Endothelial cell of coronary artery (primary cell): ENCODE results near the gene MARCHF9. TPM values are rescaled to one million over a fixed set of nuclear protein-coding genes. Genes with fewer than 3 reads are reported as not detected.

Experiments
- total RNA-seq: library from RNA; depleted of rRNA; stranded (reverse); fragments of >200 nt; gene quantifications from 2 replicates; pipeline ENCODE4 v1.2.3, GENCODE V29; 2014

MARCHF9 gene, protein sequence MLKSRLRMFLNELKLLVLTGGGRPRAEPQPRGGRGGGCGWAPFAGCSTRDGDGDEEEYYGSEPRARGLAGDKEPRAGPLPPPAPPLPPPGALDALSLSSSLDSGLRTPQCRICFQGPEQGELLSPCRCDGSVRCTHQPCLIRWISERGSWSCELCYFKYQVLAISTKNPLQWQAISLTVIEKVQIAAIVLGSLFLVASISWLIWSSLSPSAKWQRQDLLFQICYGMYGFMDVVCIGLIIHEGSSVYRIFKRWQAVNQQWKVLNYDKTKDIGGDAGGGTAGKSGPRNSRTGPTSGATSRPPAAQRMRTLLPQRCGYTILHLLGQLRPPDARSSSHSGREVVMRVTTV
- total RNA-seq: 3.0 and 3.2 TPM in 2 replicates

DNA sequence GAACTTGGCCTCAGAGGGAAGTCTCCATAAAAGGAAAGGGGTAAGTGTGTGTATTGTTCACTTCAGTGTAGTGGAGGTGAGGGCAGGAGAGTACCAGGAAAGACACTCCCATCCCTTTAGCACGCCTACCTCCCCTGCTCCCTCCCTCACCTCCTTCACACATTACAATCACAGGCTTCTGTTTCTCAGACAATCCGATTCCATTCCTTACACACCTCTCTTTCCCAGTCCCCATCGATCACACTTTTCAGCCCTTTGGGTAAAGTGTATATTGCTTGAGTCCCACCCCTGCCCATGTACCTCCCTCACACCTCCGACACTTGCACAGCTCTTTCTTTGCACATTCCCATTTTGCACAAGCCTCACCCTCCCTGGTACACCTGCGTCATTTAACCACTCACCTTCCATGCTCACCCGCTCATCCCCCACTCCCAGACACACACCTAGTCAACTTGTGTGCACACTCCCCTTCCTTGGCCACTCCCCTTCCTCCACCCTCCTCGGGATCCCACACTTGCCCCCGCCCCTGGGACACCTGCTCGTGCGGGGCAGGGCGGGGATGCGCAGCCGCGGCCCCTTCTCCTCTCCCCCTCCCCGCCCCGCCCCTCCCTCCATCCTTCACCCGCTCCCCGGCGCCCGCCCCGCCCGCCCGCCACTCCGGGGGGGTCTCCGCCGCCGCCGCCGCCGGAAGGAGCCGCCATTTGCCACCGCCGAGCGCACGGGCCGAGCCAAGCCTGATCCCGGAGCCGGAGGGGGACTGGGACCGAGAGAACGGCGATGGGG lies at the start of gene MARCHF9:
MARCHF9 (plus strand) TSS at position 693 of the 783 bp plus-strand sequence. CDS start 426 bp downstream, outside the sequence.

DNA sequence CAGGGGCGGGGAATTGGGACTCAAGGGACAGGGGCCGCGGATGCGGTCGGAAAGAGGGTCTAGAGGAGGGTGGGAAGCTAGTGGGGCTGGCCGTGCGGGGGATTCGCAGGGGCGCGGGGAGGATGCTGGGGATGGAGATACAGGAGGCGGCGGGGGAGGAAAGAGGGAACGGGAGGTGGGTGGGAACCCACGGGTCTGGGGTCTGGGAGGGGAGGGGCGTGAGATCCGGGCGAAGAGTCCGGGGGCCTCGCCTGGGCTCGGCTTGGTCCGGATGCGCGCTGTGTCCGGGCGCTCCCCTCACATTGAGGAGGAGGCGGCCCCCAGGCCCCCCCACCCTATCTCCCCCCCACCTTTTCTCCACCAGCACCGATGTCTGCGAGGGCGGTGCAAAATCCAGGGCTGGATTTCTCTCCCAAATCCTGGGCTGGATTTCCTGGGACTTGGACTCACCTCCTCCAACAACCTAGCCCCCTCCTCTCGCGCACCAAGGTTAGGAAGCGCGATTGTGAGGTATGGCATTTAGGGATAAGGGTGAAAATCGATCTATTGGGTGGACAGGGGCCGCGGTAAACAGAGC lies 16.2 kb upstream of the MARCHF9 start, which contains the start of gene AGAP2:
AGAP2 (minus strand) TSS at position 82 of the 577 bp plus-strand sequence. CDS start 496 bp downstream, outside the sequence.

DNA sequence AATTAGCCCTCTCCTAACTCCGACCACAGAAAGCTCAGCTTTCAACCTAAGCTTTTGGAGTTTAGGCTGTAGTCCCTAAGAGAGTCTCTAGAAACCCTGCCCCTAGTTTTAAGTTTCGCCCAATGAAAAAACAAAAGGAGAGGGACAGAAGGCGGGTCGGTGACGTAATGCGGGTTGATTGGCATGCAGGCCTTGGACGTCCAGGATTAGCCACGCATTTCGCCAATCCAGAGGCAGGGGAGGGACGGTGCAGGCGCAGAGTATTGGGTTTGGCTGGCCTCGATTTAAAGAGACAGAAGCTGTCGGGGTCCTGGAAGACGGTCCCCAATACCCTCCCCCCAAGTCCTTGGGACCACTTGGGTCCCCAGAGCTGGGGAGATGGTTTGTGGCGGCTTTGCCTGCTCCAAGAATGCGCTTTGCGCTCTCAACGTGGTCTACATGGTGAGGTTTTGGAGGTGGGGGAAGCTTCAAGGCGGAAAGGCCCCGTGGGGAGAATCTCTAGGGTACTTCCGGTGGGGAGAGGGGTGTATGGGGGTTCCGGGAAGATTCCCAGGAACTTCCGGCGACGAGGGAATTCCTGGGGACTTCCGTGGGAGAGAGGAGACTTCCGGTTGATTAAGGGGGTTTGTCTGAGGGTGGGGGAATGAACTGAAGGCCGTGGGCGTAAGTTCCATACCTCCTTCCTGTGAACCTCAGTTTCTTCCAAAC lies 10.0 kb upstream of the MARCHF9 start, which contains the start of gene TSPAN31:
TSPAN31 (plus strand) TSS at position 263 of the 708 bp plus-strand sequence; CDS start at position 379, 116 bp downstream.

DNA sequence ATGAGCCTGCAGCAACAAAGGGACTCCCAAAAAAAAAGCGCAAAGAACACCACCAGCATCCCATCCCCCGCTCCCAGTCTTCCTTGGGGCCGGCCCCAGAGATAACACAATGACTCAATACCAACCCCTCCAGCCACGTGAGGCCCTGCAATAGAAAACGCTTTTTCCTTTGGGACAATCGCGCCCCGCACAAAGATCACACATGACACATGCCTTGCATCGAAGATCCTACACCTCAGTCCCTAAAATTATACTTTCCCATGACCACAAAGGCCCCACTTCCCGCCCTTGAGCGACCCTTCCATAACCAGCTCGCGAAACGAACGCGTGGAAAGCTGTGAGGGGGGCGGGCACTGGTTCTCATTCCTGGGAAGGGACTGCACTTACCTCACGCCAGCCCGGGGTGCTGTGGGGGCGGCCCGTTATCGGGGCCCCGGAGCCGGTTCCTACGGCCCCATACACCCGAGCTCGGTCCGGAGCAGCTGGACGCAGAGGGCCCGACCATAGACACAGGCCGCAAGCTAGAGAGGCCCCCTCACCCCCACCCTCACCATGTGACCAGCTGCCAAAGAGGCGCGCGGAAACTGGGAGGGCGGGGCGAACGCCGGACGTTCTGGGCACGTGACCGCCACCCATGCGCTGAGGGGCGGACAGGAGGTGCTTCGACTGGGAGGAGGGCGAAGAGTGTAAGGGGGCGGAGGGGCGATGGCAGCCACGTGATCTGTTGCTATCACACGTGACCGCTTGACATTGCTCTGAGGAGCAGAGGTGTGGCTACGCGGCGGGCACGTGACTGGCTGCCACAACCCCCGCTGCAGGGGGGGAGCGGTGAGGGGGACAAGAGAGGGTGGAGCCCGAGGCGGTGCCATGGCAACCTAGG lies 2.9 kb upstream of the MARCHF9 start, which contains the start of gene CDK4:
CDK4 (minus strand) TSS at position 523 of the 880 bp plus-strand sequence. CDS start 593 bp downstream, outside the sequence.

DNA sequence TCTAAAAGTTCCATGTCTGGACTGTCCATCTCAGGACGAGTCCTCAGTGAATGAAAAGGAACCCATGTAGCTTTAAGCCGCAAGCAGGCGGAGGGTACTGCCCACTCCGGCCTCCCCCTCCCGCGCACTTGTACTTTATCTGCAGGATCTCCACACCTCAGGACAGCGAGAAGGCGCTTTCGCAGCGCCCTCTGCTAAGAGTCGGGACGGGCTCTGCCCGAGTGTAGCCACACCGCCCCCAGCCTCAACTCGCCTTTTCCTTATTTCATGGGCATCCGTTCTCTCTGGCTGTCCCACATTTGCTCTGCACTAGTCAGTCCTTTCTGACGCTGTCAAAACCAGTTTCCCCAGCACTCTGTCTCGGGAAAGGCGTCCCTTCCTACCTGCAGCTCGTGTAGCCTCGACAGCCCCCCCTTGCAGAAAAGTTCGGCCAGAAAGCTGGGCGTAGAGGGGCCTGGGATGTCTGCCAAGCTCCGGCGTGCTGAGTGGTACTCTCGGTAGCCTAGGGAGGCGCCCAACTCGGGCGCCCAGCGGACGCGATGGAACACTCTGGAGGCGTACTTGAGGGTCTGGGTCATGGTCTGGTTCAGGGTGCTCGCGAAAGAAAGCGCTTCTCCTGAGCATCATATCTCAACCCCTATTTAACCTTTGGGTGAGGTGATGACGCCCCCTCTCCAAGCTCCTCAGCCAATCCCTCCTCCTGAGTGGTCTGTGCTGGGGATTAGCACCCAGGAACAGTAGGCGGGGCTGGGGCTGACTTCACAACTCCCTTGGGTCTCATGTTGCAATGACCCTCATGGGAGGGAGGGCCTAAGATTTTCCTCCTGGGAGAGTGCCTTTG lies 11.8 kb downstream of the MARCHF9 start, which contains the start of gene CYP27B1:
CYP27B1 (minus strand) TSS at position 615 of the 841 bp plus-strand sequence; CDS start at position 578, 37 bp downstream.

DNA sequence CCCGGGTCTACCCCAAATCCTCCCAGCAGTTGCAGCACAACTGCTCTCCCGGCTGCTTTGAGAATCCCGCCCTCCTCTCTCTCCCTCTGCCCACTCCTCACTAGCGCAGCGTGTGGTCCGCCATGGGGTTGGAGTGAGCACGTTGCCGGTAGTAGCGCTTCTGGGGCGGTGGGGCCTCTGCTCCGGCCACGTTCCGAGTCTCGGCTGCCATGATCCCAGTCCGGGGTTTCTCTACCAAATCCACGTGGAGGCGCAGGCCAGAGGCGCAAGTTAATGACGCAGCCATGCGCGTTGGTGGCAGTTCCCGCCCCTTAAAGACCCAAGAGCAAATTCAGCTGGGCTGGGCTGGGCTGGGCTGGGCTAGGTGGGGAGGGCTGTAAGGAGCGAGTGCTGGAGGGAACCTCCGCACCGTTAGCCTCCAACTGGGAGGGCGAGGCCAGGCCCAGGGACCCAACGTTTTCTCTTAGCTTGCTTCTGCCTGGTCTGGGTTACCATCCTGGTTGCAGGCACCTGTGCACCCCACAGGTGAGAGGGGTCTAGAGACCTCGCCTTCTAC lies 17.0 kb downstream of the MARCHF9 start, which contains the start of gene METTL1:
METTL1 (minus strand) TSS at position 233 of the 556 bp plus-strand sequence; CDS start at position 211, 22 bp downstream.

DNA sequence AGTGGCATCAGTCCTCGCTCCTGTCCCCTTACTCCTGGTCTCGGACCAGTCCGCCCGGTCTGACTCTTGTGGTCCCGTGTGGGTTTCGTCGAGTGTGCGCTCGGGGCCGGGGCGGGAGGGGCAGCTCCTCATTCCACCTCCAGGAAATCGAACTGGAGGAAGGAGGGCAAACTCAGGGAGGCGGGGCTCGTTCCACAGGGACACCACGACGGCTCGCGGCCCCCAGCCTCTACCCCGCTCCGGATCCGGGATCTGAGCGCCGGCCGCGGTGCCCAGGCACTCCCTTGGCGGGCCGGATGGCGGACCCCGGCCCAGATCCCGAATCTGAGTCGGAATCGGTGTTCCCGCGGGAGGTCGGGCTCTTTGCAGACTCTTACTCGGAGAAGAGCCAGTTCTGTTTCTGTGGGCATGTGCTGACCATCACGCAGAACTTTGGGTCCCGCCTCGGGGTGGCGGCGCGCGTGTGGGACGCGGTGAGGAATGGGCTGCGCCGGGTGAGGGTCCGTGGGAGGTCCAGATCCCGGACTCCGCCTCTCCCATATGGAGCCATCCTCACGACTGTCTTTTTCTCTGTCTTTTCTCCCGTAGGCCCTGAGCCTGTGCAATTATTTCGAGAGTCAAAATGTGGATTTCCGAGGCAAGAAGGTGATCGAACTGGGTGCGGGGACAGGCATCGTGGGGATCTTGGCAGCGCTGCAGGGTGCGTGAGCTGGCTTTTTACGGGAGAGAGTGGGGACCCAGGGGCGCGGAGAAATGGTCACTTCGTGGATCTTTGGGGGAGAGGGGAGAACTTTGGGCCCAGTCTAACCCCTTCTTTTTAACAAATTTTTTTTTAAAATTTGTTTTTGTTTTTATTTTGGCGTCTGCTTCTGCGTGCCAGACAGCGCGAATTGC lies 17.8 kb downstream of the MARCHF9 start, which contains the start of gene EEF1AKMT3:
EEF1AKMT3 (plus strand) TSS at position 186 of the 894 bp plus-strand sequence; CDS start at position 297, 111 bp downstream.

DNA sequence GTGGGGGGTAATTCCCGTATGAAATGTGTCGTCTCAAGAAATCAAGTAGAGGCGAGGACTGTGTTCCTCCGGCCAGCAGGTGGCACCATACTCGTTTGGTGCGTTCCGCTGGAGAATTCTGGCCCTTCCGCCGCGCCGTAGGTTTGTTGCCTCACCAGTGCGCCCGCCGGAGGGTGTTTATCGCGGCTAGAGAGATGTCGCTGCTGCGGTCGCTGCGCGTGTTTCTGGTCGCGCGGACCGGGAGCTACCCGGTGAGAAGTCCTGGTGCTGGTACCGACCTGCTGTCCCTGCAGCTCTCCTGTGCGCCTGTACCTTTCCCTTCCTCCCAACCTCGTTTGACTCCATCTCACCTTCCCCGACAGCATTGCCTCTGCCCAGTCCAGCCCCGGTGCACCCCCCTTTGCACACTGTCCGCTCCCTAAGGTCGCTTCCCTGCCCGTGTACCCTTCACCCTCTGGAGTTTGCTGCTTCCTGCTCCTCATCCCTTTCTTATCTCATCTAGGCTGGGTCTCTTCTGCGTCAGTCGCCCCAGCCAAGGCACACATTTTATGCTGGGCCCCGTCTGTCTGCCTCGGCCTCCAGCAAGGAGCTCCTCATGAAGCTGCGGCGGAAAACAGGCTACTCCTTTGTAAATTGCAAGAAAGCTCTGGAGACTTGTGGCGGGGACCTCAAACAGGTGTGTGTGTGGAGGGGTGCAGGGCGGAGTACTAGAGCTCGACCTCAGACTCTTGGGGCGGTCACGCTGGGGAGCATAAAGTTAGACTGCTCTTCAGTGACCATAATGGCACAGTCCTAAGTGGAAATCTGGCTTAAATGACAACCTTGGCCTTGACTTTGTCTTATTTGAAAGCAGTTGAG lies 27.9 kb downstream of the MARCHF9 start, which contains the start of gene TSFM:
TSFM (plus strand) TSS at position 180 of the 858 bp plus-strand sequence; CDS start at position 195, 15 bp downstream.

Other genes with a start within 250 kb of the MARCHF9 start
- 6.0 and 10.1 TPM in 2 replicates for gene DDIT3, start 234.6 kb upstream of the MARCHF9 start, total RNA-seq
- gene MBD6, start 232.3 kb upstream of the MARCHF9 start, total RNA-seq: 6.2 and 9.5 TPM in 2 replicates
- gene DCTN2, start 207.9 kb upstream of the MARCHF9 start, total RNA-seq: 72.8 and 90.9 TPM in 2 replicates
- gene KIF5A, start 205.1 kb upstream of the MARCHF9 start, total RNA-seq: under 0.01 and 0.09 TPM in 2 replicates
- gene PIP4K2C, start 163.9 kb upstream of the MARCHF9 start, total RNA-seq: 5.5 and 7.9 TPM in 2 replicates
- gene DTX3, start 150.3 kb upstream of the MARCHF9 start, total RNA-seq: 3.3 and 11.0 TPM in 2 replicates
- 1.8 and 10.7 TPM in 2 replicates for gene ARHGEF25, start 143.7 kb upstream of the MARCHF9 start, total RNA-seq
- gene B4GALNT1, start 121.9 kb upstream of the MARCHF9 start, total RNA-seq: 0.18 and 0.94 TPM in 2 replicates
- gene OS9, start 61.0 kb upstream of the MARCHF9 start, total RNA-seq: 164 and 240 TPM in 2 replicates
- under 0.01 and 0.09 TPM in 2 replicates for gene AGAP2, start 16.4 kb upstream of the MARCHF9 start, total RNA-seq
- 40.5 and 57.2 TPM in 2 replicates for gene TSPAN31, start 10.1 kb upstream of the MARCHF9 start, total RNA-seq
- gene CDK4, start 2.8 kb upstream of the MARCHF9 start, total RNA-seq: 108 and 143 TPM in 2 replicates
- 0.38 and 0.54 TPM in 2 replicates for gene CYP27B1, start 12.0 kb downstream of the MARCHF9 start, total RNA-seq
- gene METTL1, start 17.0 kb downstream of the MARCHF9 start, total RNA-seq: 3.9 and 5.7 TPM in 2 replicates
- gene EEF1AKMT3, start 17.5 kb downstream of the MARCHF9 start, total RNA-seq: 2.7 and 3.7 TPM in 2 replicates
- gene TSFM, start 27.7 kb downstream of the MARCHF9 start, total RNA-seq: 18.1 and 18.8 TPM in 2 replicates
- gene AVIL, start 63.6 kb downstream of the MARCHF9 start, total RNA-seq: 0.63 and 1.5 TPM in 2 replicates
- 44.5 and 59.1 TPM in 2 replicates for gene CTDSP2, start 91.6 kb downstream of the MARCHF9 start, total RNA-seq
- 6.6 and 9.1 TPM in 2 replicates for gene ATP23, start 186.5 kb downstream of the MARCHF9 start, total RNA-seq